ENCODE results near the gene FGF8. TPM values are rescaled to one million over a fixed set of nuclear protein-coding genes. Genes with fewer than 3 reads are reported as not detected.

The FGF8 gene
- total and polyA plus RNA-seq, 2 of the 13 experiments (the other 11 are each of a cell fraction or from before 2014, with no cell fraction given): not detected

GRCh38 chr10:101782811-101783735, 7.2 kb upstream of the FGF8 start, which contains the start of gene NPM3 (continued):
- TF ChIP-seq ZNF142 (CRISPR knock-in tag; IDR thresholded peaks at IDR 0.05) (peak; percentile 41; the same call in 1 of the 2 replicates), SCMH1 (CRISPR knock-in tag; IDR thresholded peaks at IDR 0.05; ENCODE audit: borderline replicate concordance) (no peak), ZNF414 (CRISPR knock-in tag; IDR thresholded peaks at IDR 0.05) (peak; percentile 61; the same call in 1 of the 2 replicates), KLF15 (CRISPR knock-in tag; IDR thresholded peaks at IDR 0.05; ENCODE audit: borderline replicate concordance) (no peak), FOSL1 (CRISPR knock-in tag; IDR thresholded peaks at IDR 0.05; ENCODE audit: borderline replicate concordance) (no peak), SIN3A (IDR thresholded peaks at IDR 0.05; ENCODE audit: borderline replicate concordance, low read depth, low read length) (peak; percentile 68; the same call in 1 of the 2 replicates), SIN3B (IDR thresholded peaks at IDR 0.05; ENCODE audit: low read length) (peak; percentile 93), ARID4A (CRISPR knock-in tag; IDR thresholded peaks at IDR 0.05; ENCODE audit: borderline replicate concordance) (peak; percentile 79)
